ENCODE data around the gene DYNC1H1.

DNA sequence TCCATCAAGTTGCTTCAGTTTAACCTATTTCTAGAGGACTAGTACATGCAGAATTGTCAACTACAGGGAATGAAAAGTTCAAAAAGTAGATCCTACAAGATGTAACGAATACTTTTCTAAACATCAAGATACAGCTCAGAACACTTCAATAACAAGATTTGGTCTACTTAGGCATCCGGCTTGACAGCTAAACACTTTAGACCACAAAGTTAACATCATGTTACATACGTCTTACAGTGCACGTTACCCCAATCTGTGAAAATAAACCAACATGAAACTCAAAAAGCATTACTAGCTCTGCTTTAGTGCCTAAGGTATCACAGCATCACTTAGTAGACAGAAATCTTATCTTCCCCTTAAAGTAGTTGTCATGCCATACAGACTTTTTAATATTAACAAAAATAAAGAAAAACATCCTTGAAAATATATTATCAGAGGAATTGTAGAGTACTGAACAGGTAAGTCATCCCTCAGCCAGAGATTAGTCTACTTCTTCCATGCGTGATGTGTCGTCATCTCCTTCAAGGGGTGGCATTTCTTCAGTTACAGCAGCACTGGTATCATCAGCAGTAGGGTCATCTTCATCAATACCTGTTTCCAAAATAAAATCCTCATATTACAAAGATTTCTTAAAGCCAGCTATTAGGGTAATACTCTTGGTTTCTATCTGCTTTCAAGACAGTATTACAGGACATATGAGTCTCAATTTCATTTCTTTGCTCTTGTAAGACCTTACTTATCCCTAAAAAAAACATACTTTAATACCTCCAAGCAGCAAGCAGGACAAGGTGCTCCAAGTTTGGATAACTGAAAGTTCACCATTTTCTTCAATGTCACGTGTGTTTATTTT is 117.1 kb downstream of the DYNC1H1 start:
- TF ChIP-seq, protein P1, sequence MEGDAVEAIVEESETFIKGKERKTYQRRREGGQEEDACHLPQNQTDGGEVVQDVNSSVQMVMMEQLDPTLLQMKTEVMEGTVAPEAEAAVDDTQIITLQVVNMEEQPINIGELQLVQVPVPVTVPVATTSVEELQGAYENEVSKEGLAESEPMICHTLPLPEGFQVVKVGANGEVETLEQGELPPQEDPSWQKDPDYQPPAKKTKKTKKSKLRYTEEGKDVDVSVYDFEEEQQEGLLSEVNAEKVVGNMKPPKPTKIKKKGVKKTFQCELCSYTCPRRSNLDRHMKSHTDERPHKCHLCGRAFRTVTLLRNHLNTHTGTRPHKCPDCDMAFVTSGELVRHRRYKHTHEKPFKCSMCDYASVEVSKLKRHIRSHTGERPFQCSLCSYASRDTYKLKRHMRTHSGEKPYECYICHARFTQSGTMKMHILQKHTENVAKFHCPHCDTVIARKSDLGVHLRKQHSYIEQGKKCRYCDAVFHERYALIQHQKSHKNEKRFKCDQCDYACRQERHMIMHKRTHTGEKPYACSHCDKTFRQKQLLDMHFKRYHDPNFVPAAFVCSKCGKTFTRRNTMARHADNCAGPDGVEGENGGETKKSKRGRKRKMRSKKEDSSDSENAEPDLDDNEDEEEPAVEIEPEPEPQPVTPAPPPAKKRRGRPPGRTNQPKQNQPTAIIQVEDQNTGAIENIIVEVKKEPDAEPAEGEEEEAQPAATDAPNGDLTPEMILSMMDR (IDR thresholded peaks at IDR 0.05): no peak
- TF ChIP-seq POLR2AphosphoS5 (IDR thresholded peaks at IDR 0.05): no peak

All from gastroesophageal sphincter (tissue), 3 donors.